ENCODE measurements around the gene PLPPR1.

DNA sequence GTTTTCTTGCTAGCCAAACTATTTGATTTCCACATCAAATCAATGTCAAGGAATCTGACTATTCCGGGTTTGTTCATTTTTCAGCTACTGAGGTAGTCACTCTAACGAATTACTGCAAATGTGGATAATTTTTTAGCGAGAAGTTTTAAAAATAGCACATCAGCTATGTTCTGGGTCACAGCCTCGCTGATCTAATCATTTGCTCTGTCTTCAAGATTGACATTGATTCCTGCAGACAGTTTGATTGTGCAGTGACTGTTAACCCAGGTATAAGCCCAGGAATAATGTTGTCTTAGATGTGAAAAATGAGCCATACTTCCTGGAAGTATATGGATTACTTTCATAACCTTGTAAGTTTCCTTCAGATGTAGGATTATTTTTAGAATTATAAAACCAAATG is 181.1 kb downstream of the PLPPR1 start:
- TF ChIP-seq GATA3 (IDR thresholded peaks at IDR 0.05; ENCODE audit: low read depth, low read length) (no peak), GATA2 (IDR thresholded peaks at IDR 0.05; ENCODE audit: low read depth, low read length) (no peak)
